GM12891 (cell line): ENCODE results near the gene TBX5.

ENCODE experiments used
- DNase-seq: peaks from one replicate; pipeline ENCODE4 v3.0.0; 2011; ENCODE audit warnings: low spot score; ENCODE audit not compliant: insufficient read length
- FAIRE-seq: peaks from 2 replicates; lab custom pipeline; 2011; peaks lifted over from hg19 to GRCh38; lab: Jason Lieb, UNC
- PAX5 ChIP-seq: IDR thresholded peaks from 2 replicates; pipeline ENCODE4 v1.6.1; 2011; ENCODE audit warnings: low read length, moderate library complexity, mild to moderate bottlenecking; ENCODE audit not compliant: insufficient read depth, severe bottlenecking
- POLR2A ChIP-seq: IDR thresholded peaks from 2 replicates; pipeline ENCODE4 v1.6.1; 2011; ENCODE audit warnings: low read depth, low read length, control low read depth
- POLR2AphosphoS5 ChIP-seq: IDR thresholded peaks from 2 replicates; pipeline ENCODE4 v1.6.1; 2011; ENCODE audit warnings: low read depth, low read length, control low read depth
- POU2F2 ChIP-seq: IDR thresholded peaks from 2 replicates; pipeline ENCODE4 v1.6.1; 2011; ENCODE audit warnings: low read depth, mild to moderate bottlenecking, control low read depth, low read length, moderate library complexity
- SPI1 ChIP-seq: IDR thresholded peaks from 2 replicates; pipeline ENCODE4 v1.6.1; 2011; ENCODE audit warnings: low read depth, low read length, control low read depth
- TAF1 ChIP-seq: IDR thresholded peaks from 2 replicates; pipeline ENCODE4 v1.6.1; 2011; ENCODE audit warnings: low read depth, low read length, control low read depth

The TBX5 gene

DNA sequence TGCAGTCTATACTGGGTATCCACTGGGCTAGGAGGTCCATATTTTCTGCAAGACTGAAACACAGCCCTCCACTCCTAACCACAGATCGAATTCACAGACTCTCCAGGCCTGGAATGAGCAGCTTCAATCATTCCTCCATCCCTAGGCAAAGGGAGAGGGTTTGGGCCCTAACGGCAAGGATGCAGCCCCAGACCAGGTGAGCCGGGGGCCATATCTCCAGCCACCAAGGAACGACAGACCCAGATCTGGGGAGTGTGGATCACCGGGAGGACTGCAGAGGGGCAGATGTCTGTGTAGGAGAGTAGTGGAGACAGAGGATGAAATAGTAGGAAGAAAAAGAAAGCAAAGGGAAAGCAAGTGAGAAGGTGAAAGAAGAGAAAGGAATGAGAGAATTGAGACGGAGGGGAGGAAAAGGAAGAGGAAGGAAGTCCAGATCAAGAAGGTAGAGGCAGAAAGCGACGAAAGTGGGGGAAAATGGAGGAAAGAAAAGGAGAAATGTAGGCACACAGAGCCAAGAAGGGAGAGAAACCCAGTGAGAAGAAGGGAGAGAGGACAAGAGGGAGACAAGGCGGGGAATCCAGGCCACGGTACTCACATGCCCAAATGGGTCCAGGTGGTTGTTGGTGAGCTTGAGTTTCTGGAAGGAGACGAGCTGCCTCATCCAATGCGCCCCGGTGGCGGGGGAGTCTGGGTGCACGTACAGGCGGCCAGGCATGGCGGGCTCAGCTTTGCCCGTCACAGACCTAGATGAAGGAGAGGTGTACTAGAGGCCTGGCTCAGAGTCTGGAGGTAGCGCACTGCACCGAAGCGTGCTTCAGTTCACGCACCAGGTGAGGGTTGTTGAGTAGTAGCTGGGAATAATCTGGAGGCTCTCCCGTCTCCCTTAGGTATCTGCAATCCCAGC is 7.7 kb downstream of the TBX5 start:
- TF ChIP-seq SPI1 = no peak
- no peak for TF ChIP-seq TAF1
- no peak for TF ChIP-seq PAX5
- no peak for TF ChIP-seq POLR2A
- TF ChIP-seq POU2F2 = no peak
- TF ChIP-seq POLR2AphosphoS5 = no peak
- DNase-seq (no peak), FAIRE-seq (no peak)

DNA sequence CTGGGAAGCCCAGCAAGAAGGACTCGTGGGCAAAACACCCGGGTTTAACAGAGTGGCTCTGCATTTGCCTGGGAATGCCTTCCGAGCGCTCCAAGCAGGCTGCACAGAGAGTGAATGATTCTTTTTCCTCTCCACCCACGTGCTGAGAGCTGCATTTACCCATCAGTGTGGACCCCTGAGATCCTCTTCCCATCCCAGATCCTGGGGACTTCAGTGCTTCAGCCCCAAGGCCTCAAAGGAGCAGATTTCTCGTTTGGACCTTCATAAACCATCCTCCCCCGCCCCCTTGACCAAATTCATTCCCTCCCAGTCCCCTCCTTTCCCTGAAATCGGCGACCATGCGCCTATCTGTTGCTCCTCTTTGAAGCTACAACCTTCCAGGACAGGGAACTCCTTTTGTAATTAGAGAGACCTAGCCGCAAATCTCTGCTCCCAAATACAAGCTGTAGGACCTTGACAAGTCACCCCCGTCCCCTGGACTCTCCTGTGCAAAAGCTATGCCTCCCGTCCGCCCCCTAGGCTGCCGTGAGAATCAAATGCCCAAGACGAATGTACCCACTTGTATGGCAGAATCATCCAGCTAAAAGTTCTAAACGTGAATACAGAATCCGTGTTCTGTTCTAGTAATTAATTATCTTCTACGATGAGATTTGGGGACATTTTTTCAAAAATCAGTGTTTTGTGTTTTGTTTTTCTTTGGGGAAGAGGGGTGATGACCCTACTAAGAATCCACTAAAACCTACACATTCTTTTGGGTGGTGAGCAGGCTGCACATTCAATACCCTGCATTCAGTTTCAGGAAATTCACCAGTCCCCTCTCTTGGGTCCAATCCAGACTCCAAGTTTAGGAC is 8.8 kb downstream of the TBX5 start:
- TF ChIP-seq POU2F2 = no peak
- no peak for TF ChIP-seq PAX5
- TF ChIP-seq POLR2AphosphoS5 = no peak
- no peak for TF ChIP-seq POLR2A
- no peak for TF ChIP-seq SPI1
- no peak for TF ChIP-seq TAF1
- FAIRE-seq = no peak
- no peak for DNase-seq

DNA sequence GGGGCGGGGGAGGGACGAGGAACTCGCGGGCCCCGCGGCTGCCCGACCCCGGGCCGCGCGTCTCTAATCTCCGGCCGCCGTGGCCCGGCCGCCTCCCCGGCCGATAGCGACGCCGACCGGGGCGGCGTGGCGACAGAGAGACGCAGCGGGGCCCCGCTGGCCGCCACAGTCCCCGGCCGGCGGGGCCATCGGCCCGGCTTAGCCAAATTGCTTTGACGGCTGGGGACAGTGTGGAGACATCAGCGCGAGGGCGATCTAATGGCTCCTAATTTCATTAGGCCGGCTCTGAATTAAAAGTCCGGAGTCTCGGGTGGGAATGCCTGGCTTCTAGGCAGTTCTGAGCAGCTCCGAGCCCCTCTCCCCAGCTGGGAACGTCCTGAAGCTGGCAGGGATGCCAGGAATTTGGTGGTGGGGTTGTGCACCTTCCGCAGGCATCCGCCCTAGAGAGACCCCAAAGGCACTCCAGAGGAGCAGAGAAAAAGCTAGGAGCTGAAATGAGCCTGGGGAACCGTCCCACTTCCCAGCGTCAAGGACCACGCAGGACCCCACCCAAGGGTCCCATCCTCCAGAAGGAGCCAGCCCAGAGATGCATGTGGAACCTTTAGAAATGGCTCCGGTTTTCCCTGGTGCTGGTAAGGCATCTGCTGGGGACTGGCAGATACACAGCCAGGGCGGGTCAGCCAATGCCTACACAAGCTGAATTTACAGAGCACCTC is 9.6 kb downstream of the TBX5 start:
- FAIRE-seq = no peak
- TF ChIP-seq POLR2AphosphoS5 = no peak
- no peak for TF ChIP-seq TAF1
- DNase-seq = no peak

DNA sequence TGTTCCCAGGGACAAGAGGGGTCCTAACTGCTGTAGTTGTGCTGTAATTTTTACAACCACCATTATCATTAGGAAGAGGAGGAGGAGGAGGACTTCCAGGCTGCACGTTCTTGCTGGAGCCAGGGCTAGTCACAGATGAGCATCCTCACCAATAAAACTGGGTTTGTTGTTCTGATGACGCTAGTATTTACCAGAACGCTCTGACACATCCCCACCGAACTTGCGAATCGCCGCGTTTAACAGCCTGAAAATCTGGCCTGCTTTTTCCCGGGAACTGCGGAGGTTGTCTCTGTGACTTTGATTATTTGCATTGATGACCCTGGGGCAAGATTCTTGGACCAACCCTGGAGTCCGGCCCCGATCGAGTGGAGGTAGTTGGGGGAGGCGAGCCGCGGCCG is 10.2 kb downstream of the TBX5 start:
- DNase-seq = no peak
- TF ChIP-seq TAF1 = no peak
- no peak for TF ChIP-seq POLR2A
- TF ChIP-seq PAX5 = no peak
- TF ChIP-seq POU2F2 = no peak
- no peak for TF ChIP-seq POLR2AphosphoS5
- no peak for TF ChIP-seq SPI1
- FAIRE-seq = no peak

DNA sequence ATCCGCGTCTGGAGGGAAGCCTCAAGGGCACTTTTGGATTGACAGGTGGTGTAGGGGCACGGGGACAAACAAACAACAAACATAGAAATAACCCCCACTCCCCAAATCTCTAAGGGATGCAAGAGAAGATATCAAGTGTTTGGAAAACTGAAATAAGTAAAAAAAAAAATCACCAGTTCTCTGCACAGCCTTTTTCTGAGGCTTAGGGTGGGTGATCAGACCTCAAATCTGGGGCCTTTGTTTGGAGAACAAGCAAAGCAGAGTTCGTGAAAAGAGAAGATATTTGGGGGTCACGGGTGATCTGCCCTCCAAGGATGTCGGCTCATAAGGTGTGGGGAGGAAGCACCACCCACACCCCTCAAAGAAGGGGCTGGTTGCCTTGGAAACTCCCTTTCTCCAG is 10.7 kb downstream of the TBX5 start:
- DNase-seq = no peak
- FAIRE-seq = no peak
- TF ChIP-seq SPI1 = no peak
- no peak for TF ChIP-seq TAF1
- TF ChIP-seq POLR2A = no peak

DNA sequence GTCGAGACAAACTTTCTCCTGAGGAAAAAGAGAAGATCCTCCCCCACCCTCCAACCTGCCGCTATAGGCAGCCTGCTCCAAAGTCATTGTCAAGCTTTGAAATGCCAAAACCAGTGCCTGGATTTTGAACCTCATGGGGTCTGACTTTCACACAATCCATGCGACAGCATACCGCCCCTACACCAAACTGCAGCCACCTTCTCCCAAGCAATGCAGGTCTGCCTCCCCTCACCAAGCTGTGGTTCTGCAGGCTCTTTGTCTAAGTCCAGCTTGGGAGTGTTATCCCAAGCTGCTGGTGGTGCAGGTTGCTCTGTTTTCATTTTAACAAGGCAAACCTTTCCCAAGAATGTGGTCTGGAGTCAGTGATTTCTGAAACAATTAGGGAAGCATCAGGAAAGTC is 12.4 kb downstream of the TBX5 start:
- FAIRE-seq = no peak

DNA sequence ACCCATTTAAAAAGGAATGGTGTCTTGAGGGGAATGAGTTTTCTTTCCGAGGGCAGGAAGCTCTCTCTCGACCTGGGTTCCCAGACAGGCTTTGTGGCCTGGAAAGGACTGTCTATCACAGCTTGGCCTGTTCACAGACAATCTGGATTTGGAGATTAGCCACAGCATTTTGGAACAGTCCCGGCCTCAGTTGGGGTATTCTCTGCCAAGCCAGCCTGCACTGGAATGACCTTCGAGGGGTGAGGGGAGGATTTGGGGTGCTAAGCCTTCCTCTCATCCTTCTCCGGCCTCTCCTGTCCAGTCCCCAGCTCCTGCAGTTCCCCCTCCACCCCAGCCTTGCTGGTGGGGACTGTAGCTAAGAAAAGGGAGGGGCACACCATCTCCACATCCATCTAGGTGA is 13.0 kb downstream of the TBX5 start:
- DNase-seq = no peak
- no peak for FAIRE-seq
- TF ChIP-seq PAX5 (no peak), POU2F2 (no peak), TAF1 (no peak), SPI1 (no peak), POLR2A (no peak), POLR2AphosphoS5 (no peak)

More for the DNA sequence above, 12.4 kb downstream of the TBX5 start:
- no peak for DNase-seq
- TF ChIP-seq PAX5 (no peak), POLR2A (no peak), POU2F2 (no peak), POLR2AphosphoS5 (no peak)

DNA sequence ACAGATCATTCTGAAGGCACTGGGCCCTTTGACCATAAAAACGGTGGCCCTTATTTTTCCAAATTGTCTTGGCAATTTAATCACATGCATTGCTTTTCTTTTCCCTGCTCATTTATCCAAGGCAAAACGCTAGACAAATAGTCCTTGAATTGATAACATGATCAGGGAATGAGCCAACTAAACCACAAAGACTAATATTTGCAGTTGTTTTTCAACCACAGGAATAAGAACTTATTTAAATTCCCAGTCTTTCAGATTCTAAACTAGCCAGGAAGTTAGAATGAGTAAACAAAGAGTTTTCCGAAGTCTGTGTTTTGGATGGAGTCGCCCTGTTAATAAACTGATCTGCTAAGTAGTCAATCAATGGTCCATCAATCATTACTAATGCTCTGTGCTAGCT is 14.9 kb downstream of the TBX5 start:
- TF ChIP-seq POLR2A = no peak
- TF ChIP-seq POU2F2 = no peak
- no peak for TF ChIP-seq PAX5
- FAIRE-seq = no peak

DNA sequence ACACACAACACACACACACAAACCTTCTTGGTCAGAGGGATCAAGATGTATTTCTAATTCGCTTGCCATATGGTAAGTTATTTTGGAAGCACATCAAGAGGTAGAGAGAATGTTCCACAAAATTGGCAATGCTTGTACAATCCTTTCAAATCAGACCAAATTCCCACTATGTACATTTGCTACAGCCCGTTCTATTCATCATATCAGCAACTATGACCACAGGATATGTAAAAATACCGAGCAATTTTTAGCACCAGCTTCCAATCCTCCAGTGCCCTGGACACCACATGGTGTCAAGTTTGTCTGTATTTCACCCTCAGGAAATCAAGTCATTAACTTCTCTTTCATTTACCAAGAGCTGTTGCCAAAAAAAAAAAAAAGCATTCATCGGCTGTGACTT is 21.2 kb downstream of the TBX5 start:
- FAIRE-seq (no peak), DNase-seq (no peak)
- no peak for TF ChIP-seq TAF1
- TF ChIP-seq PAX5 = no peak
- TF ChIP-seq POU2F2 = no peak
- TF ChIP-seq POLR2AphosphoS5 = no peak
- no peak for TF ChIP-seq SPI1
- no peak for TF ChIP-seq POLR2A

More for the DNA sequence above, 14.9 kb downstream of the TBX5 start:
- DNase-seq = no peak
